Measurements from ENCODE around the gene PPM1M.

The PPM1M gene

GRCh38 chr3:52218026-52218425, 27.5 kb upstream of the PPM1M start:
- POLR2A ChIA-PET: no interaction called here
- no peak for DNase-seq (ENCODE audit: extremely low spot score)
- TF ChIP-seq L3MBTL2 (conservative IDR thresholded peaks at IDR 0.05) (no peak), LEF1 (IDR thresholded peaks at IDR 0.05; ENCODE audit: borderline replicate concordance) (no peak), FOXK2 (IDR thresholded peaks at IDR 0.05) (no peak), ARNT (IDR thresholded peaks at IDR 0.05) (no peak), BHLHE40 (IDR thresholded peaks at IDR 0.05; ENCODE audit: borderline replicate concordance) (no peak), HDGF (IDR thresholded peaks at IDR 0.05; ENCODE audit: borderline replicate concordance) (no peak), FOXA1 (IDR thresholded peaks at IDR 0.05) (no peak), SP1 (IDR thresholded peaks at IDR 0.05) (no peak), CTBP1 (IDR thresholded peaks at IDR 0.05; ENCODE audit: borderline replicate concordance) (no peak), PKNOX1 (IDR thresholded peaks at IDR 0.05) (no peak), NFRKB (IDR thresholded peaks at IDR 0.05) (no peak)
- CTCF ChIA-PET: no interaction called here

GRCh38 chr3:52218454-52218853, 27.1 kb upstream of the PPM1M start:
- POLR2A ChIA-PET: no interaction called here
- CTCF ChIA-PET: no interaction called here
- TF ChIP-seq BHLHE40 (IDR thresholded peaks at IDR 0.05; ENCODE audit: borderline replicate concordance): no peak
- no peak for TF ChIP-seq L3MBTL2 (conservative IDR thresholded peaks at IDR 0.05)
- TF ChIP-seq ZNF384 (IDR thresholded peaks at IDR 0.05): no peak
- no peak for TF ChIP-seq LEF1 (IDR thresholded peaks at IDR 0.05; ENCODE audit: borderline replicate concordance)
- no peak for TF ChIP-seq FOXA1 (IDR thresholded peaks at IDR 0.05)
- no peak for TF ChIP-seq TARDBP (IDR thresholded peaks at IDR 0.05)
- TF ChIP-seq FOXK2 (IDR thresholded peaks at IDR 0.05): no peak
- no peak for TF ChIP-seq SP1 (IDR thresholded peaks at IDR 0.05)
- TF ChIP-seq ELF4 (IDR thresholded peaks at IDR 0.05): no peak
- no peak for TF ChIP-seq FOXM1 (IDR thresholded peaks at IDR 0.05; ENCODE audit: borderline replicate concordance)
- no peak for TF ChIP-seq CTBP1 (IDR thresholded peaks at IDR 0.05; ENCODE audit: borderline replicate concordance)
- no peak for TF ChIP-seq ARNT (IDR thresholded peaks at IDR 0.05)
- DNase-seq (ENCODE audit: extremely low spot score): no peak

GRCh38 chr3:52218937-52219650, 26.5 kb upstream of the PPM1M start:
- POLR2A ChIA-PET: no interaction called here
- TF ChIP-seq SP1 (IDR thresholded peaks at IDR 0.05): no peak
- no peak for TF ChIP-seq SUZ12 (IDR thresholded peaks at IDR 0.05)
- TF ChIP-seq LEF1 (IDR thresholded peaks at IDR 0.05; ENCODE audit: borderline replicate concordance): no peak
- no peak for TF ChIP-seq HDGF (IDR thresholded peaks at IDR 0.05; ENCODE audit: borderline replicate concordance)
- TF ChIP-seq BHLHE40 (IDR thresholded peaks at IDR 0.05; ENCODE audit: borderline replicate concordance): no peak
- TF ChIP-seq ARNT (IDR thresholded peaks at IDR 0.05): no peak
- TF ChIP-seq FOXK2 (IDR thresholded peaks at IDR 0.05): no peak
- TF ChIP-seq ELF4 (IDR thresholded peaks at IDR 0.05): no peak
- TF ChIP-seq FOXM1 (IDR thresholded peaks at IDR 0.05; ENCODE audit: borderline replicate concordance): no peak
- TF ChIP-seq PKNOX1 (IDR thresholded peaks at IDR 0.05): no peak
- TF ChIP-seq TARDBP (IDR thresholded peaks at IDR 0.05): no peak
- no peak for TF ChIP-seq NFRKB (IDR thresholded peaks at IDR 0.05)
- no peak for TF ChIP-seq ZNF384 (IDR thresholded peaks at IDR 0.05)
- no peak for TF ChIP-seq CTBP1 (IDR thresholded peaks at IDR 0.05; ENCODE audit: borderline replicate concordance)
- TF ChIP-seq FOXA1 (IDR thresholded peaks at IDR 0.05): no peak
- no peak for TF ChIP-seq L3MBTL2 (conservative IDR thresholded peaks at IDR 0.05)
- DNase-seq (ENCODE audit: extremely low spot score): no peak
- CTCF ChIA-PET: interaction anchor here (0.8 to 2.1 kb wide), 7 partner anchors 12 to 229 kb away, joined by 4 to 16 read pairs (median 6); no protein-coding TSS in a partner anchor

- TF ChIP-seq PKNOX1 (IDR thresholded peaks at IDR 0.05) (peak; percentile 95), TARDBP (IDR thresholded peaks at IDR 0.05) (no peak)
- CTCF ChIA-PET: interaction anchor here (0.5 to 3.0 kb wide), 25 partner anchors 9 to 270 kb away, joined by 3 to 25 read pairs (median 4); partner anchors contain the start of genes POC1A, TWF2 and WDR82
- POLR2A ChIA-PET: interaction anchor here (0.7 kb wide), 2 partner anchors 18 to 58 kb away, joined by 3 read pairs; partner anchors contain the start of genes TWF2 and WDR82
- peak; percentile 88 for DNase-seq (ENCODE audit: extremely low spot score)
These were observed 25.1 kb upstream of the PPM1M start for GRCh38 chr3:52220380-52221026.

GRCh38 chr3:52221141-52221562, 24.4 kb upstream of the PPM1M start:
- POLR2A ChIA-PET: interaction anchor here (0.6 kb wide), 1 partner anchor 19 kb away, joined by 4 read pairs; no protein-coding TSS in a partner anchor
- DNase-seq (ENCODE audit: extremely low spot score): no peak
- no peak for TF ChIP-seq L3MBTL2 (conservative IDR thresholded peaks at IDR 0.05)
- TF ChIP-seq FOXA1 (IDR thresholded peaks at IDR 0.05): no peak
- no peak for TF ChIP-seq BHLHE40 (IDR thresholded peaks at IDR 0.05; ENCODE audit: borderline replicate concordance)
- TF ChIP-seq SUZ12 (IDR thresholded peaks at IDR 0.05): no peak
- TF ChIP-seq PKNOX1 (IDR thresholded peaks at IDR 0.05): no peak
- no peak for TF ChIP-seq FOXM1 (IDR thresholded peaks at IDR 0.05; ENCODE audit: borderline replicate concordance)
- no peak for TF ChIP-seq CTBP1 (IDR thresholded peaks at IDR 0.05; ENCODE audit: borderline replicate concordance)
- no peak for TF ChIP-seq TARDBP (IDR thresholded peaks at IDR 0.05)
- no peak for TF ChIP-seq ZNF384 (IDR thresholded peaks at IDR 0.05)
- TF ChIP-seq ELF4 (IDR thresholded peaks at IDR 0.05): no peak
- CTCF ChIA-PET: interaction anchor here (0.6 to 3.0 kb wide), 18 partner anchors 8 to 270 kb away, joined by 3 to 25 read pairs (median 4); partner anchors contain the start of genes POC1A, TWF2 and WDR82
